SW480 (cell line): ENCODE data around the gene FRMD4A.

Experiments
- DNase-seq: peaks from one replicate; pipeline ENCODE4 v3.0.0-alpha.2; 2016; ENCODE audit warnings: low spot score

FRMD4A gene

DNA sequence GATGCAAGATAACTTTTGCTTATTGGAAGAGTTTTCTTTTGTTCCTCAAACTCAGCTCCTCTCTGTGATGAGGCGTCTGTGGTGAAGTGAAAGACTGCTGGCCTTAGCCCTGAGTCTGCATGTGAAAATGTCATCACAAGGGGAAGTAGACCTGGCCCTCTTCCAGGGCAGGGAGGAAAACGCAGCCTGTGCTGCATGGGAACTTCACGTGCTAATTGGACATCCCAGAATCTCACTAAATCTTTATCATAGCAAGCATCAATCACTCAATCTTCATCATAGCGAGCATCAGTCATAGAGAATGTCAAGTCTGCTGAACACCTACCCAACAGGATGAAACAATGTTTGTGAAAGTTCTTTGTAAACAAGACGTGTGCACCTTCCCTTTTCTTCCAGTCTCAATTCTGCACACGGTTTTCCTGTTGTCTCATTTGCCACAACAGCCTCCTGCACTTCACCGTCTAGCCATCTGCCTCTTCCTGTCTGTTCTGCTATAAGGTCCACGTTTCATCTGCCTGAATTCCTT, 314.6 kb downstream of the FRMD4A start:
- DNase-seq: no peak

DNA sequence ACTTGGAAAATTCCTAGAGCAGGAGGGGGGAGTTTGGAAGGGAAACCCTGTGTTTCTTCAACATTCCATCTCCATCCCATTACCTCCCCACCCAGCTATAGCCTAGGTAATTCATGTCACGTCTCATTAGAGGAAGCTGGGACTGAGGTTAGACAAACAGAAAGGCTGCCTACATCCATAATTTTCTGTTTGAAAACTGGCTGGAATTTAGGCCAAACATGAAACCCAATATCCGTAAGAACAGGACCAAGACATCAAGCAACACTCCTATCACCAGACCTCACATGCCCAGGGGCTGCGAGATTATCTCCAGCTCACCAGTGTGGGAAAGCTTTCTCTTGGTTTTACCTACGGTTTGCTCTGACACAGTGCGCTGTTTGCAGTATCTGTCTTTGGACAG, 316.3 kb downstream of the FRMD4A start:
- DNase-seq: no peak

- no peak for DNase-seq
Measured at GRCh38 chr10:14010769-14011574, 319.8 kb downstream of the FRMD4A start.

DNA sequence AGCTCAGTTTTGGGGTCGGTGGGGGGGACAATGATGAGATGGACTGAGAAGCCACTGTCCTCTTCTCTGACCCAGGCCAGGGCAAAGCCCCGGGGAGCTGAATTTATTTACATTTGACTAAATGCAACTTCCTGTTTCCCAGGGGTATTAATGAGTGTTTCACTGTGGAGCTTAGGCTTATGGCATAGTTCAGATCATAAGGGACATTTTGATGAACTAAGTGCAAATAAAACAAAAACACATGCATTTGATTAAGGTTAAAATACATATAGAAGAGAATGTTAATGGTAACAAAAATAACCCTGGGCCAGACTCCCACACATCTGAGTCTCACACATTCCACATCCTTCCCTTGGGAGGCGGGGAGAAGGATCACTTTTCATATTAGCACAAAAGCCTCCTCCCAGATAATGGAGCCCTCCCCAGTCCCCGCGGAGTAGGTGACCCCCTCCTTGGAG, 320.6 kb downstream of the FRMD4A start:
- DNase-seq: peak; percentile 5

- DNase-seq: peak; percentile 20
Measured at GRCh38 chr10:14009371-14010100, 321.2 kb downstream of the FRMD4A start.

- DNase-seq: no peak
Measured at GRCh38 chr10:14008740-14009080, 322.0 kb downstream of the FRMD4A start.

- DNase-seq: no peak
Measured at GRCh38 chr10:14004536-14004935, 326.2 kb downstream of the FRMD4A start.

- DNase-seq: no peak
Measured at GRCh38 chr10:14003517-14004184, 327.1 kb downstream of the FRMD4A start.

- DNase-seq: no peak
Measured at GRCh38 chr10:14001298-14002040, 329.3 kb downstream of the FRMD4A start.

DNA sequence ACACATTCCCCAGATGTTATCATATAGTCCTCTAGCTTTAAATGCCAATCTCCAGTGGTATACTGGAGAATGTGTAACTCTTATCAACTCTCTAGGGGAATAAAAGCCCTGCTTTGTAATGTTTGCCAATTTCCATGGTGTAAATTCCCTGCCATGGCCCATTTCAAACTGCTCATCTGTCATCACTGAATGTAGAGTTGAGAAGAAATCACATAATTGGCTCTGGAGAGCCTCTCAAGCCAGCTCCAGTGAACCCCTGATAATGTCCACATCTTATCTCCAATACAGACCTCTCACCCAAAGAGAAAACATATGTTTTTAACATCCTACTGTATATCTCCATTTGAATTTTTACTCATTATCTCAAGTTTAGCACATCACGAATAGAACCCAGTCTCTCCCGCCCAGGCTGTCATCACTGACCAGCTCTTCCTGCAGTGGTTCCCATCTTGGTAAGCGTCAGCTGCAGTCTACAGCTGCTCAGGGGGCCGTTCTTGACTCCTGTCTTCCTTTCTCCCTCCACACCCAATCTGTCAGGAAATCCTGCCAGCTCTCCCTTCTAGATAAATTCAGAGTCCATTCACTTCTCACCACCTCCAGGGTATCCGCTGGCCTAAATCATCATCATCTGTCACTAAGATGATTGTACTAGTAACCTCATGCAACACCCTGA, 332.4 kb downstream of the FRMD4A start:
- DNase-seq: no peak

DNA sequence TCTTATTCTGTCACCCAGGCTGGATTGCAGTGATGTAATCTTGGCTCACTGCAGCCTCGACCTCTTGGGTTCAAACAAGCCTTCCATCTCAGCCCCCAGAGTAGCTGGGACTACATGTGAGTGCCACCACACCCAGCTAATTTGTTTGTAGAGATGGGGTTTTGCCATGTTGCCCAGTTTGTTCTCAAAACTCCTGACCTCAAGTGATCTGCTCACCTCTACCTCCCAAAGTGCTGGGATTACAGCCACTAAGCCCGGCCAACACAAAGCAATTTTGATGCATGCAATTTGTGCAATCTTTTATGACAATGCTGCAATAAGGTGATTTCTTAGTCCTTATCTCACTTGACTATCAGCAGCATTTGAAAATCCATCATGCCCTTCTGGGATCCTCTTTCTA, 333.1 kb downstream of the FRMD4A start:
- no peak for DNase-seq

DNA sequence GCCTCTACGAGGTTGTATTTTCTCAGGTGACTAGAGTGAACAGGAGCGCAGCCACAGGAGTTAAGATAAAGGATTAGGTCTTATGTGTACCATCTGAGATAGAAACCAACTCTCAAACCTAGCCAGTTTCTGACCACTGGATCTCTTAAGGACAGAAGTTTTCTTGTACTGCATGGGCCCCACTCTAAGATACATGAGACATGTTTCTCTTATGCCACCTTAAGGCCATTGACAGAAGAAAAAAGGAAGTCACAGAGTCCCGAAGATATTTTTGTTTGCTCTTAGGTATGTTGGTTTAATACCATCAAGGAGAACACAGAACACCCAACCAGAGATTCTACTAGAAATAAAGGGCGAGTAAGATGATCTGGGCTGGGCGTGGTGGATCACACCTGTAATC, 335.8 kb downstream of the FRMD4A start:
- DNase-seq: no peak

DNA sequence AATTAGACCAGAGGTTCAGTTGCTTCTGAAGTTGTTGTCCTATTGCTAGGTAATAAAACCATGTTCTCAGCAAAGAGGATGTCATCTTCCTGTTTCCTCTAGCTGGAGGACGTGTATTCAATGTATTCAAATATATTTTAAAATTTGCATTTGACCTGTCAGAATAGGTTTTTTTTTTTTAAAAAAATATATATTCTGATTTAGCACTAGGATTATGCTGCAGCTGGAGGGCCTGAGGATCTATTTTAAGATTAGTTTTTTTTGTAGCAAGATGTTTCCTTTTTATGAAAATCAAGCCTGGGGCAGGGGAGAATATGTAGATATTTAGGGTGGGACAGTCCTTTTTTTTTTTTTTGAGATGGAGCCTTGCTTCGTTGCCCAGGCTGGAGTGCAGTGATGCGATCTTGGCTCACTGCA, 337.0 kb downstream of the FRMD4A start:
- DNase-seq: no peak

DNA sequence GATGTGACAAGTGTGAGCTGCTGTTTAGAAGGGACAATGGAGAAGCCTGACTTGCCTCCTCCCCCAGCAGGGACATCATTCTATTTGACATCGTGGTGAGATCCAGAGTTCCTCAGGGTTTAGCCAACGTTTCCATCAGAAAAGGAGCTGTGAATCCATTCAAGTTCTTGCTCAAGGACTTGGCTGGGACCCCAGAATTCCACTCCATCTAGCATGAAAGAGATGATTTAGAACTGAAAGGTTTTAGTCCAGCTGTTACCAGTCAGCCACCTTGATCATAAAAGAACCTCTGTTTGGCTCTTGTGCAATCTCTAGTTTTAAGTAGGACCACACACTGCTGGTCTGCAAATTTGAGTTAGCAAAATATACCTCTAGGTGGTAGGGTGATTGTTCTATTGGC, 337.6 kb downstream of the FRMD4A start:
- no peak for DNase-seq

- DNase-seq: no peak
Measured at GRCh38 chr10:13991353-13991752, 339.4 kb downstream of the FRMD4A start.

GRCh38 chr10:13990946-13991345, 339.8 kb downstream of the FRMD4A start:
- no peak for DNase-seq

- no peak for DNase-seq
Measured at GRCh38 chr10:13990392-13990805, 340.3 kb downstream of the FRMD4A start.

DNA sequence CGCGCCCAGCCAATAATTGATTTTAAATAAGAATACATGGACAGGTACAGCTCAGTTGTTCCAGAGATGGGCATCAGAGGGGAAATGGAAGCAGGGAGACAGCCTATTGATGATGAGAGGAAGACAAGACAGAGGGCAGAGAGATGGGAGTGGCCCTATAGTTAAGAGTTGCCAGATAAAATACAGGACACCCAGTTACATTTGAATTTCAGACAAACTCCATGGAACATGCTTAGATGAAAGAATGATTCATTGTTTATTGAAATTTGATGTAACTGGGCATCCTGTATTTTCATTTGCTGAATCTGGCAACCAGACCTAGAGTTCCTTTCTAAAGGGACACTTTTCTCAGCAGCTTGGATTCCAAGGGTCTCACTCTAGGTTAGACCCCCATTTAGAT, 341.1 kb downstream of the FRMD4A start:
- DNase-seq: no peak

DNA sequence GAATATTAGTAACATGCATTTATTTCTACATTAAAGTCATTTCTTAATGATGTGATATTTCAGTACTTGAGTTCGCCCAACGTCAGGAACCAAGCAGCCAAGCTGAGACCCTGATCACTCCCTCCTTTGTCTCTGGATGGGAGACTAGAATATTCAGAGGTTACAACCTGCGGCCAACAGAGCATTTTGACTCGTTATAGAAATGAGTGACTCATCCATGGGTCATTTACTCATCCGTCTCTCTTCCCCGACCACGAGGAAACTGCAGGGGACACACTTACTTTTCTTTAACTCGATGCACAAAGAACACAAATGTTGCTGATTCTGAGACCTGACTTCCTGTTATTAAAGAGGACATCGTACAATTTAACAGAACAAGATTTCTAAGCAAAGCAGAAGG, 343.3 kb downstream of the FRMD4A start:
- DNase-seq: peak; percentile 26

GRCh38 chr10:13984647-13985155, 346.0 kb downstream of the FRMD4A start:
- no peak for DNase-seq

DNA sequence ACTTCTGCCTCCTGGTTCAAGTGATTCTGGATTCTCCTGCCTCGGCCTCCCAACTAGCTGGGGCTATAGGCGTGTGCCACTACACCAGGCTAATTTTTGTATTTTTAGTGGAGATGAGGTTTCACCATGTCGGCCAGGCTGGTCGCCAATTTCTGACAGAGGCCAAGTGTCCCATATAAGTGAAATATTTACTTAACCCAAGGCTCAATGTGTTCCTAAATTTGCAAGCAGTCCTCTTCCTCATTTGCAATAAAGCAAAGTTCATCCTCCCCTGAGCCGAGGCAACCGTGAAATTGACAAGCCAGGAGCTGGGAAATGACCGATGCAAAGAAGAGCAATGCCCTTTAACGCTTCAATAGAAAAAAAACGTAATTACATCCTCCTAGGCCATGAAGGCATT, 347.7 kb downstream of the FRMD4A start:
- no peak for DNase-seq
